Trophoblast cell (in vitro differentiated cells and primary cell): ENCODE data around the gene ZNF143.

ENCODE experiments used
- DNase-seq, 2 donors: peaks; one replicate each; pipeline ENCODE4 v3.0.0-alpha.2; 2016
- H2AFZ ChIP-seq: 2 replicates; pipeline ENCODE4 v1.6.1; 2013; ENCODE audit warnings: low read length, moderate library complexity, mild to moderate bottlenecking; ENCODE audit not compliant: insufficient read depth, poor library complexity
- H2AK5ac ChIP-seq: 2 replicates; pipeline ENCODE4 v1.6.1; 2013; ENCODE audit warnings: mild to moderate bottlenecking, low read length
- H2BK120ac ChIP-seq: 2 replicates; pipeline ENCODE4 v1.6.1; 2013; ENCODE audit warnings: low read length, mild to moderate bottlenecking, moderate library complexity; ENCODE audit not compliant: insufficient read depth, poor library complexity
- H2BK12ac ChIP-seq: 2 replicates; pipeline ENCODE4 v1.6.1; 2013; ENCODE audit warnings: mild to moderate bottlenecking, low read length, moderate library complexity
- H2BK5ac ChIP-seq: 2 replicates; pipeline ENCODE4 v1.6.1; 2013; ENCODE audit warnings: low read length, low read depth, moderate library complexity, mild to moderate bottlenecking; ENCODE audit not compliant: poor library complexity
- H3K14ac ChIP-seq: 2 replicates; pipeline ENCODE4 v1.6.1; 2013; ENCODE audit warnings: mild to moderate bottlenecking, low read length
- H3K18ac ChIP-seq: 2 replicates; pipeline ENCODE4 v1.6.1; 2013; ENCODE audit warnings: mild to moderate bottlenecking, low read length
- H3K23ac ChIP-seq: 2 replicates; pipeline ENCODE4 v1.6.1; 2013; ENCODE audit warnings: low read length
- H3K27ac ChIP-seq: 2 replicates; pipeline ENCODE4 v1.5.1; 2013; ENCODE audit warnings: low read depth, mild to moderate bottlenecking, inconsistent platforms, low read length, moderate library complexity
- H3K27me3 ChIP-seq: 2 replicates; pipeline ENCODE4 v1.6.1; 2013; ENCODE audit warnings: inconsistent platforms, mild to moderate bottlenecking, low read length, moderate library complexity; ENCODE audit not compliant: insufficient read depth
- H3K36me3 ChIP-seq, 2 experiments: 1 replicate in 1 of 2; 2 replicates in 1 of 2; pipeline ENCODE4 v1.6.1; 2013; ENCODE audit warnings: low read length in 2 of 2, mild to moderate bottlenecking in 2 of 2, moderate library complexity in 1 of 2; ENCODE audit not compliant: insufficient read depth in 2 of 2, control insufficient read depth in 1 of 2
- H3K4ac ChIP-seq: 2 replicates; pipeline ENCODE4 v1.6.1; 2013; ENCODE audit warnings: low read depth, mild to moderate bottlenecking, low read length, moderate library complexity
- H3K4me1 ChIP-seq, 2 experiments: 1 replicate in 1 of 2; 2 replicates in 1 of 2; pipeline ENCODE4 v1.6.1; 2013; ENCODE audit warnings: low read length in 2 of 2, mild to moderate bottlenecking in 2 of 2, moderate library complexity in 1 of 2; ENCODE audit not compliant: insufficient read depth in 2 of 2, control insufficient read depth in 1 of 2
- H3K4me2 ChIP-seq: 2 replicates; pipeline ENCODE4 v1.6.1; 2013; ENCODE audit warnings: inconsistent platforms, mild to moderate bottlenecking, low read length, moderate library complexity
- H3K4me3 ChIP-seq: 2 replicates; pipeline ENCODE4 v1.5.1; 2013; ENCODE audit warnings: mild to moderate bottlenecking, low read depth, low read length, inconsistent platforms
- H3K79me1 ChIP-seq: one replicate; pipeline ENCODE4 v1.6.1; 2013; ENCODE audit warnings: low read length
- H3K79me2 ChIP-seq: 2 replicates; pipeline ENCODE4 v1.6.1; 2013; ENCODE audit warnings: low read length, mild to moderate bottlenecking; ENCODE audit not compliant: control insufficient read depth, insufficient read depth, poor library complexity
- H3K9ac ChIP-seq: 2 replicates; pipeline ENCODE4 v1.6.1; 2013; ENCODE audit warnings: mild to moderate bottlenecking, low read length
- H3K9me3 ChIP-seq: 2 replicates; pipeline ENCODE4 v1.6.1; 2013; ENCODE audit warnings: low read depth, mild to moderate bottlenecking, control low read depth, inconsistent platforms, low read length; ENCODE audit not compliant: insufficient read depth
- H4K12ac ChIP-seq: 2 replicates; pipeline ENCODE4 v1.6.1; 2013; ENCODE audit warnings: low read depth, mild to moderate bottlenecking, low read length, moderate library complexity
- H4K8ac ChIP-seq: 2 replicates; pipeline ENCODE4 v1.6.1; 2013; ENCODE audit warnings: low read depth, mild to moderate bottlenecking, low read length, moderate library complexity
- H4K91ac ChIP-seq: one replicate; pipeline ENCODE4 v1.6.1; 2013; ENCODE audit warnings: low read depth, mild to moderate bottlenecking, low read length, moderate library complexity
- WGBS: extraction: QIAGEN DNeasy Blood & Tissue Kit; methylation state at CpG from one replicate; pipeline ENCODE4 v1.1.7; 2013; ENCODE audit warnings: missing lambda C conversion rate; ENCODE audit not compliant: insufficient read length, insufficient coverage; ENCODE audit errors: extremely low coverage; 5-methylcytosine and 5-hydroxymethylcytosine counted together

The ZNF143 gene

GRCh38 chr11:9574622-9575259, 113.9 kb downstream of the ZNF143 start:
- no CpG with 5 or more reads among the region's 43 CpGs for WGBS
- Histone ChIP-seq H3K36me3 (peaks cover 3 to 5% of the 10 kb centered on the region in 2 experiments), H4K8ac (peak overlapping the region; percentile 79), H4K12ac (peak overlapping the region; percentile 55), H2BK5ac (peak overlapping the region; percentile 83), H3K4me1 (peaks cover 5 to 6% of the 10 kb centered on the region in 2 experiments), H2AFZ (peak overlapping the region; percentile 26), H3K9ac (peak overlapping the region; percentile 100), H3K79me1 (peaks cover 32% of the 10 kb centered on the region), H3K79me2 (peaks cover 17% of the 10 kb centered on the region), H2AK5ac (peak overlapping the region; percentile 87), H3K9me3 (no peaks in the 10 kb centered on the region), H3K4me2 (peak overlapping the region; percentile 86), H4K91ac (peak overlapping the region; percentile 70), H2BK120ac (peak overlapping the region; percentile 49), H2BK12ac (peak overlapping the region; percentile 32), H3K18ac (peak overlapping the region; percentile 76), H3K27ac (peak overlapping the region; percentile 89), H3K4me3 (peak overlapping the region; percentile 99), H3K4ac (peak overlapping the region; percentile 97), H3K27me3 (no peaks in the 10 kb centered on the region), H3K14ac (peak overlapping the region; percentile 82), H3K23ac (no peak overlapping the region)
- DNase-seq, result peak in 1 of 2 donors; percentile 49

- WGBS, result no CpG with 5 or more reads among the region's 17 CpGs
These were observed 114.7 kb downstream of the ZNF143 start for GRCh38 chr11:9575260-9576240.

GRCh38 chr11:9576701-9577381, 116.0 kb downstream of the ZNF143 start:
- Histone ChIP-seq H3K9ac (no peak overlapping the region), H3K23ac (no peak overlapping the region)
- no CpG with 5 or more reads among the region's 4 CpGs for WGBS

More at GRCh38 chr11:9575260-9576240, 114.7 kb downstream of the ZNF143 start:
- H3K79me2 ChIP-seq, result peaks cover 17% of the 10 kb centered on the region
- H4K12ac ChIP-seq, result no peak overlapping the region
- H3K27ac ChIP-seq, result peak overlapping the region; percentile 89
- H4K8ac ChIP-seq, result no peak overlapping the region
- H3K4me3 ChIP-seq, result peak overlapping the region; percentile 99
- no peaks in the 10 kb centered on the region for H3K9me3 ChIP-seq
- peak overlapping the region; percentile 86 for H3K4me2 ChIP-seq
- no peak overlapping the region for H3K23ac ChIP-seq
- peak; percentile 49 to 77 for DNase-seq
- H3K4ac ChIP-seq, result peak overlapping the region; percentile 87
- H2BK120ac ChIP-seq, result peak overlapping the region; percentile 60
- H2BK5ac ChIP-seq, result peak overlapping the region; percentile 83
- no peak overlapping the region for H2AK5ac ChIP-seq
- H3K9ac ChIP-seq, result peak overlapping the region; percentile 100
- no peaks in the 10 kb centered on the region for H3K27me3 ChIP-seq
- H3K79me1 ChIP-seq, result peaks cover 30% of the 10 kb centered on the region
- no peak overlapping the region for H3K14ac ChIP-seq
- no peak overlapping the region for H3K18ac ChIP-seq
- peaks cover 3 to 6% of the 10 kb centered on the region in 2 experiments for H3K4me1 ChIP-seq
- no peak overlapping the region for H2AFZ ChIP-seq
- H3K36me3 ChIP-seq, result peaks cover 6 to 10% of the 10 kb centered on the region in 2 experiments
- H4K91ac ChIP-seq, result no peak overlapping the region
- H2BK12ac ChIP-seq, result no peak overlapping the region

GRCh38 chr11:9577556-9577955, 116.7 kb downstream of the ZNF143 start:
- H3K23ac ChIP-seq, result no peak overlapping the region
- H3K4me2 ChIP-seq, result peak overlapping the region; percentile 20
- peaks cover 22% of the 10 kb centered on the region for H3K79me1 ChIP-seq
- no peak overlapping the region for H3K9ac ChIP-seq
- H3K79me2 ChIP-seq, result peaks cover 17% of the 10 kb centered on the region
- no peaks in the 10 kb centered on the region for H3K4me1 ChIP-seq
- no peak overlapping the region for H4K12ac ChIP-seq
- H4K91ac ChIP-seq, result no peak overlapping the region
- H3K9me3 ChIP-seq, result no peaks in the 10 kb centered on the region
- H3K14ac ChIP-seq, result no peak overlapping the region
- no peak overlapping the region for H2BK120ac ChIP-seq
- H3K36me3 ChIP-seq, result peaks cover 15 to 19% of the 10 kb centered on the region in 2 experiments
- no peak overlapping the region for H2AFZ ChIP-seq
- H3K4me3 ChIP-seq, result no peak overlapping the region
- no peak overlapping the region for H2BK5ac ChIP-seq
- no peak overlapping the region for H3K4ac ChIP-seq
- H4K8ac ChIP-seq, result no peak overlapping the region
- no CpG with 5 or more reads among the region's 7 CpGs for WGBS
- no peak overlapping the region for H2AK5ac ChIP-seq
- DNase-seq, result no peak
- H3K27ac ChIP-seq, result no peak overlapping the region
- H2BK12ac ChIP-seq, result no peak overlapping the region
- no peaks in the 10 kb centered on the region for H3K27me3 ChIP-seq
- no peak overlapping the region for H3K18ac ChIP-seq

More at GRCh38 chr11:9576701-9577381, 116.0 kb downstream of the ZNF143 start:
- Histone ChIP-seq H3K79me2 (peaks cover 17% of the 10 kb centered on the region), H3K4me3 (no peak overlapping the region), H2BK5ac (no peak overlapping the region), H2AK5ac (no peak overlapping the region), H2AFZ (no peak overlapping the region), H3K4me2 (peak overlapping the region; percentile 49), H4K12ac (no peak overlapping the region), H4K8ac (no peak overlapping the region), H3K18ac (no peak overlapping the region), H3K4me1 (peaks cover 0 to 5% of the 10 kb centered on the region in 2 experiments), H3K27ac (no peak overlapping the region), H3K79me1 (peaks cover 26% of the 10 kb centered on the region), H3K36me3 (peaks cover 12 to 16% of the 10 kb centered on the region in 2 experiments), H2BK12ac (no peak overlapping the region), H2BK120ac (no peak overlapping the region), H3K9me3 (no peaks in the 10 kb centered on the region), H3K14ac (no peak overlapping the region), H4K91ac (no peak overlapping the region), H3K4ac (no peak overlapping the region), H3K27me3 (no peaks in the 10 kb centered on the region)
- DNase-seq, result no peak
